GM23338 (cell line): Measurements from ENCODE around the gene SLIT1. TPM values are rescaled to one million over a fixed set of nuclear protein-coding genes. Genes with fewer than 3 reads are reported as not detected.

Source experiments
- ATAC-seq: fragments of 200-7000 bp; cut with Tn5 transposase; 3 replicates; pipeline ENCODE4 v1.9.1; 2020
- DNase-seq: peaks from one replicate; pipeline ENCODE4 v3.0.0-alpha.2; 2015; ENCODE audit warnings: low spot score
- H2AFZ ChIP-seq: fragments of 200-600 bp; sonication (generic); 2 replicates; pipeline ENCODE4 v1.8.0; 2016; ENCODE audit warnings: antibody characterized with exemption, mild to moderate bottlenecking, moderate library complexity
- H3F3A ChIP-seq: fragments of 200-600 bp; sonication (generic); replicated peaks from 2 replicates; pipeline ENCODE4 v1.8.0; 2017; ENCODE audit warnings: antibody characterized with exemption, mixed run types, low read depth
- H3K27ac ChIP-seq: fragments of 200-600 bp; sonication (generic); 2 replicates; pipeline ENCODE4 v1.6.1; 2016; ENCODE audit warnings: low read depth
- H3K27me3 ChIP-seq: fragments of 200-600 bp; sonication (generic); 2 replicates; pipeline ENCODE4 v1.8.0; 2016; ENCODE audit warnings: mild to moderate bottlenecking, mixed run types, moderate library complexity; ENCODE audit not compliant: insufficient read depth
- H3K36me3 ChIP-seq: fragments of 200-600 bp; sonication (generic); 2 replicates; pipeline ENCODE4 v1.8.0; 2016; ENCODE audit warnings: mild to moderate bottlenecking; ENCODE audit not compliant: insufficient read depth
- H3K4me1 ChIP-seq: fragments of 200-600 bp; sonication (generic); 2 replicates; pipeline ENCODE4 v1.8.0; 2016; ENCODE audit warnings: mild to moderate bottlenecking, moderate library complexity; ENCODE audit not compliant: insufficient read depth
- H3K4me2 ChIP-seq: fragments of 200-600 bp; sonication (generic); 2 replicates; pipeline ENCODE4 v1.7.1; 2017; ENCODE audit warnings: mixed run types
- H3K4me3 ChIP-seq: fragments of 200-600 bp; sonication (generic); 2 replicates; pipeline ENCODE4 v1.6.1; 2016; ENCODE audit warnings: mixed run types
- H3K79me2 ChIP-seq: fragments of 200-600 bp; sonication (generic); replicated peaks from 2 replicates; pipeline ENCODE4 v1.8.0; 2017; ENCODE audit warnings: mild to moderate bottlenecking; ENCODE audit not compliant: insufficient read depth
- H3K9me2 ChIP-seq: fragments of 200-600 bp; sonication (generic); 2 replicates; pipeline ENCODE4 v1.8.0; 2017; ENCODE audit not compliant: insufficient read depth
- H4K20me1 ChIP-seq: fragments of 200-600 bp; sonication (generic); replicated peaks from 2 replicates; pipeline ENCODE4 v1.8.0; 2017; ENCODE audit warnings: mild to moderate bottlenecking; ENCODE audit not compliant: insufficient read depth
- H3K27ac Mint-ChIP-seq: 2 replicates; pipeline ENCODE4 v1.8.0; 2020; ENCODE audit warnings: inconsistent platforms, mild to moderate bottlenecking, moderate library complexity, mixed read lengths
- H3K27me3 Mint-ChIP-seq: 3 replicates; pipeline ENCODE4 v1.8.0; 2022; ENCODE audit warnings: low read depth, mild to moderate bottlenecking, moderate library complexity, mixed read lengths, inconsistent platforms; ENCODE audit not compliant: insufficient read depth, poor library complexity
- H3K36me3 Mint-ChIP-seq: 3 replicates; pipeline ENCODE4 v1.8.0; 2021; ENCODE audit warnings: low read depth, mild to moderate bottlenecking, inconsistent platforms, moderate library complexity, mixed read lengths
- H3K4me1 Mint-ChIP-seq: 3 replicates; pipeline ENCODE4 v1.8.0; 2020; ENCODE audit warnings: mild to moderate bottlenecking, inconsistent platforms, mixed read lengths
- H3K4me3 Mint-ChIP-seq: 3 replicates; pipeline ENCODE4 v1.8.0; 2021; ENCODE audit warnings: moderate library complexity, mild to moderate bottlenecking, inconsistent platforms, mixed read lengths
- H3K9me3 Mint-ChIP-seq: 3 replicates; pipeline ENCODE4 v1.8.0; 2020; ENCODE audit warnings: moderate library complexity, mild to moderate bottlenecking, inconsistent platforms, mixed read lengths
- CREB1 ChIP-seq: fragments of 250-450 bp; sonication (Bioruptor Pico); IDR thresholded peaks from 2 replicates; pipeline ENCODE4 v1.5.0; 2020; ENCODE audit warnings: low read depth, mild to moderate bottlenecking, moderate library complexity
- REST ChIP-seq: IDR thresholded peaks from one replicate; pipeline ENCODE4 v1.6.1; 2018; ENCODE audit warnings: antibody characterized with exemption; ENCODE audit not compliant: unreplicated experiment
- ZNF331 ChIP-seq: fragments of 250-450 bp; sonication (Bioruptor Pico); IDR thresholded peaks from 2 replicates; pipeline ENCODE4 v1.5.0; 2020; ENCODE audit warnings: low read depth, mild to moderate bottlenecking, moderate library complexity
- ZNF462 ChIP-seq: fragments of 250-450 bp; sonication (Bioruptor Pico); IDR thresholded peaks from 2 replicates; pipeline ENCODE4 v1.5.0; 2020; ENCODE audit warnings: mild to moderate bottlenecking, moderate library complexity
- polyA plus RNA-seq: library from polyadenylated mRNA; unstranded; fragments of >200 nt; fragmentation: Nextera tagmentation; extraction: Ambion mirVana; gene quantifications from 2 replicates; pipeline ENCODE4 v1.2.1, GENCODE V29; 2016
- total RNA-seq: library from RNA; depleted of rRNA; stranded (reverse); fragments of >200 nt; shearing (Covaris generic); gene quantifications from 2 replicates; pipeline ENCODE4 v1.2.3, GENCODE V29; 2014

Gene SLIT1
- total and polyA plus RNA-seq, 2 experiments from 2014 or later: 0.76 to 1.7 TPM

- no peak overlapping the region for H2AFZ ChIP-seq
- ATAC-seq (no peak), DNase-seq (no peak)
- Mint-ChIP-seq H3K36me3 (no peaks in the 10 kb centered on the region), H3K4me1 (peaks cover 7% of the 10 kb centered on the region; the same call in 2 of the 3 replicates), H3K27ac (no peak overlapping the region), H3K27me3 (peaks cover 4% of the 10 kb centered on the region), H3K9me3 (no peaks in the 10 kb centered on the region), H3K4me3 (no peak overlapping the region)
- H3F3A ChIP-seq: no peaks in the 10 kb centered on the region
- H3K4me1 ChIP-seq: no peaks in the 10 kb centered on the region
- H3K4me2 ChIP-seq: no peak overlapping the region
- no peaks in the 10 kb centered on the region for H3K9me2 ChIP-seq
- no peak overlapping the region for H3K4me3 ChIP-seq
- TF ChIP-seq ZNF462 (CRISPR knock-in tag) (no peak), REST (no peak), ZNF331 (no peak), CREB1 (CRISPR knock-in tag) (no peak)
- no peak overlapping the region for H3K27ac ChIP-seq
- 0 out of 2 replicates have a peak, but pooled peaks cover 5% of the 10 kb centered on the region for H3K27me3 ChIP-seq
- no peaks in the 10 kb centered on the region for H3K79me2 ChIP-seq
- no peaks in the 10 kb centered on the region for H3K36me3 ChIP-seq
- no peaks in the 10 kb centered on the region for H4K20me1 ChIP-seq
Observed at GRCh38 chr10:97174276-97174775, 11.4 kb downstream of the SLIT1 start.
